ENCODE measurements around the gene SSMEM1. TPM values are rescaled to one million over a fixed set of nuclear protein-coding genes. Genes with fewer than 3 reads are reported as not detected.
A peak's percentile ranks its signal among the peaks of the same experiment; 100 is the strongest.

Gene SSMEM1
- total and polyA plus RNA-seq, 9 of the 15 experiments (the other 6 are each of a cell fraction or from before 2014, with no cell fraction given) = 0.10 to 0.28 (median 0.18) TPM; not detected in 4

GRCh38 chr7:130205084-130205947, 2.3 kb upstream of the SSMEM1 start, which contains the start of gene TMEM209 (continued):
- TF ChIP-seq CHD7 (IDR thresholded peaks at IDR 0.05; ENCODE audit: low read depth, low read length) (peak; percentile 44), SNRNP70 (optimal IDR thresholded peaks at IDR 0.05; ENCODE audit: low read depth, low read length) (no peak), RCOR1 (IDR thresholded peaks at IDR 0.05; ENCODE audit: borderline replicate concordance in 1 of 2, low read depth in 2 of 2, low read length in 2 of 2) (peak; percentile 47 to 57; a peak in 2 of 4 replicates), POLR2AphosphoS2 (IDR thresholded peaks at IDR 0.05; ENCODE audit: low read length) (peak; percentile 90; the same call in 1 of the 2 replicates), CEBPG (CRISPR knock-in tag; IDR thresholded peaks at IDR 0.05) (0 out of 2 replicates have a peak, but pooled peaks have one; percentile 16), CEBPG (tag; conservative IDR thresholded peaks at IDR 0.05 in 1 of 2, IDR thresholded peaks at IDR 0.05 in 1 of 2) (peak in 1 of 2 experiments; percentile 67; a peak in 2 of 4 replicates), ZNF79 (CRISPR knock-in tag; IDR thresholded peaks at IDR 0.05; ENCODE audit: low read depth) (no peak), U2AF1 (optimal IDR thresholded peaks at IDR 0.05; ENCODE audit: low read depth, low read length) (no peak), ZFP91 (CRISPR knock-in tag; IDR thresholded peaks at IDR 0.05) (no peak)
- TF ChIP-seq, protein P1, sequence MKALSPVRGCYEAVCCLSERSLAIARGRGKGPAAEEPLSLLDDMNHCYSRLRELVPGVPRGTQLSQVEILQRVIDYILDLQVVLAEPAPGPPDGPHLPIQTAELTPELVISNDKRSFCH (CRISPR knock-in tag; IDR thresholded peaks at IDR 0.05) = no peak
- TF ChIP-seq, protein P1 (tag; IDR thresholded peaks at IDR 0.05) = no peak; the same call in 1 of the 2 replicates
- TF ChIP-seq, protein P2, sequence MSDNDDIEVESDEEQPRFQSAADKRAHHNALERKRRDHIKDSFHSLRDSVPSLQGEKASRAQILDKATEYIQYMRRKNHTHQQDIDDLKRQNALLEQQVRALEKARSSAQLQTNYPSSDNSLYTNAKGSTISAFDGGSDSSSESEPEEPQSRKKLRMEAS (CRISPR knock-in tag; IDR thresholded peaks at IDR 0.05) = peak; percentile 69
